CD4-positive, alpha-beta T cell (primary cell): ENCODE results near the gene LRRC46. TPM values are rescaled to one million over a fixed set of nuclear protein-coding genes. Genes with fewer than 3 reads are reported as not detected.

Source experiments
- ATAC-seq: fragments of 200-7000 bp; cut with Tn5 transposase; one replicate; pipeline ENCODE4 v1.10.0; 2022; ENCODE audit warnings: mild to moderate bottlenecking; ENCODE audit not compliant: poor library complexity
- CTCF ChIA-PET: fragments of 350-600 bp; sonication (Branson Sonifier 250); formaldehyde crosslinking; loops from one replicate; lab custom pipeline; 2021; ENCODE audit warnings: antibody characterized with exemption, inconsistent platforms; lab: Charles Lee
- POLR2A ChIA-PET: fragments of 350-600 bp; sonication (Branson Sonifier 250); formaldehyde crosslinking; loops from one replicate; lab custom pipeline; 2021; ENCODE audit warnings: antibody characterized with exemption, inconsistent platforms; lab: Charles Lee
- DNase-seq, 14 experiments: peaks; one replicate each; pipeline ENCODE4 v3.0.0-alpha.2; 2013 to 2020; ENCODE audit warnings: mixed read lengths in 2 of 14
- H3K27ac ChIP-seq, 2 donors: one replicate each; pipeline versions ENCODE4 v1.5.1 to v1.7.0; 2013; ENCODE audit warnings: low read length in 2 of 2, low read depth in 1 of 2, mild to moderate bottlenecking in 1 of 2
- H3K27me3 ChIP-seq, 2 experiments: 1 replicate in 1 of 2; 2 replicates in 1 of 2; pipeline versions ENCODE4 v1.6.1 to v1.7.0; 2013; ENCODE audit warnings: low read length in 2 of 2, control low read depth in 1 of 2, mild to moderate bottlenecking in 1 of 2, moderate library complexity in 1 of 2; ENCODE audit not compliant: insufficient read depth in 2 of 2, control insufficient read depth in 1 of 2
- H3K36me3 ChIP-seq: one replicate; pipeline ENCODE4 v1.6.1; 2013; ENCODE audit warnings: low read length, control low read depth; ENCODE audit not compliant: insufficient read depth
- H3K4me1 ChIP-seq: one replicate; pipeline ENCODE4 v1.6.1; 2013; ENCODE audit warnings: low read length, control low read depth; ENCODE audit not compliant: insufficient read depth
- H3K4me3 ChIP-seq: one replicate; pipeline ENCODE4 v1.5.1; 2013; ENCODE audit warnings: mild to moderate bottlenecking, low read length, moderate library complexity
- H3K9me3 ChIP-seq, 2 experiments: 1 replicate in 1 of 2; 2 replicates in 1 of 2; pipeline versions ENCODE4 v1.6.1 to v1.7.0; 2013; ENCODE audit warnings: low read length in 2 of 2, mild to moderate bottlenecking in 2 of 2, control low read depth in 1 of 2, moderate library complexity in 1 of 2; ENCODE audit not compliant: control insufficient read depth in 1 of 2, insufficient read depth in 1 of 2
- H3K27ac Mint-ChIP-seq: one replicate; pipeline ENCODE4 v1.8.0; 2020; ENCODE audit warnings: mixed read lengths
- H3K27me3 Mint-ChIP-seq: one replicate; pipeline ENCODE4 v1.8.0; 2021; ENCODE audit warnings: mixed read lengths
- H3K36me3 Mint-ChIP-seq: one replicate; pipeline ENCODE4 v1.8.0; 2021; ENCODE audit warnings: low read depth, mixed read lengths
- H3K4me1 Mint-ChIP-seq: one replicate; pipeline ENCODE4 v1.8.0; 2021; ENCODE audit warnings: low read depth, mixed read lengths
- H3K4me3 Mint-ChIP-seq: one replicate; pipeline ENCODE4 v1.8.0; 2020; ENCODE audit warnings: mild to moderate bottlenecking, mixed read lengths
- H3K9me3 Mint-ChIP-seq: one replicate; pipeline ENCODE4 v1.8.0; 2020; ENCODE audit warnings: mixed read lengths
- CTCF ChIP-seq: fragments of 200-600 bp; IDR thresholded peaks from one replicate; pipeline ENCODE4 v1.8.0; 2022; ENCODE audit warnings: antibody characterized with exemption, mild to moderate bottlenecking
- intact Hi-C, 2 experiments: fragments of 100-400 bp; cut with DNase I in 1 of 2; cut with micrococcal nuclease in 1 of 2; formaldehyde crosslinking; loops; one replicate each; pipeline versions ENCODE4 v1.15.1 to v1.9.0; 2023 to 2025; cut with DNase I, micrococcal nuclease
- total RNA-seq, 174 experiments: library from RNA in 2 of 174; stranded (reverse) in 2 of 174; gene quantifications; one replicate each; pipeline ENCODE4 v1.2.3 and lab custom pipeline; 2021 to 2026

Gene LRRC46
- total RNA-seq, 2 experiments from 2014 or later, result 0.42 to 0.85 TPM

- no peaks in the 10 kb centered on the region for H3K9me3 ChIP-seq
- POLR2A ChIA-PET, result interaction anchor here (0.5 to 2.3 kb wide), 11 partner anchors 9 to 286 kb away, joined by 3 to 32 read pairs (median 5); partner anchors contain the start of genes CDK5RAP3, LRRC46, MRPL10 and SCRN2
- intact Hi-C loops, result no loop called here
- CTCF ChIA-PET, result interaction anchor here (0.7 to 2.4 kb wide), 8 partner anchors 9 to 171 kb away, joined by 3 to 16 read pairs (median 4); partner anchors contain the start of genes LRRC46, MRPL10, SCRN2 and SP2
- Mint-ChIP-seq H3K9me3 (no peaks in the 10 kb centered on the region), H3K27me3 (no peaks in the 10 kb centered on the region), H3K4me3 (peak within 1 kb of the TSS; percentile 97), H3K27ac (peak within 1 kb of the TSS; percentile 92), H3K36me3 (peaks cover 86% of the 10 kb centered on the region), H3K4me1 (peaks cover 25% of the 10 kb centered on the region)
- peak within 1 kb of the TSS; percentile 72 for H3K4me3 ChIP-seq
- ATAC-seq (peak; percentile 98), DNase-seq (peak; percentile 57 to 90 (median 78))
- peak within 1 kb of the TSS; percentile 55 to 62 for H3K27ac ChIP-seq
- peaks cover 61% of the 10 kb centered on the region for H3K36me3 ChIP-seq
- peaks cover 32% of the 10 kb centered on the region for H3K4me1 ChIP-seq
- no peak for TF ChIP-seq CTCF
- H3K27me3 ChIP-seq, result no peaks in the 10 kb centered on the region
These were observed 9.8 kb upstream of the LRRC46 start, which contains the start of gene OSBPL7 for GRCh38 chr17:47821424-47822391. Gene OSBPL7, minus strand, starts transcription at chr17:47821794. Its CDS starts 1,516 bp downstream, at chr17:47820278.

- peak overlapping the region; percentile 92 for H3K27ac Mint-ChIP-seq
- no peak overlapping the region for H3K27ac ChIP-seq
These were observed 8.7 kb upstream of the LRRC46 start for GRCh38 chr17:47822785-47823184.

More at GRCh38 chr17:47822785-47823184, 8.7 kb upstream of the LRRC46 start:
- Histone ChIP-seq H3K9me3 (no peaks in the 10 kb centered on the region), H3K4me3 (no peak overlapping the region), H3K4me1 (peaks cover 32% of the 10 kb centered on the region), H3K27me3 (no peaks in the 10 kb centered on the region), H3K36me3 (peaks cover 62% of the 10 kb centered on the region)
- ChIA-PET POLR2A (interaction anchor here (1.0 to 2.3 kb wide), 4 partner anchors 8 to 73 kb away, joined by 5 to 32 read pairs (median 6); partner anchors contain the start of genes LRRC46, MRPL10, SCRN2 and SP2), CTCF (interaction anchor here (1.9 to 2.4 kb wide), 3 partner anchors 8 to 20 kb away, joined by 7 to 16 read pairs (median 9); partner anchors contain the start of genes LRRC46, MRPL10 and SCRN2)
- intact Hi-C loops, result no loop called here
- no peak for ATAC-seq
- peaks cover 25% of the 10 kb centered on the region for H3K4me1 Mint-ChIP-seq
- peak overlapping the region; percentile 42 for H3K4me3 Mint-ChIP-seq
- DNase-seq, result no peak
- no peaks in the 10 kb centered on the region for H3K9me3 Mint-ChIP-seq
- peaks cover 84% of the 10 kb centered on the region for H3K36me3 Mint-ChIP-seq
- no peaks in the 10 kb centered on the region for H3K27me3 Mint-ChIP-seq
- TF ChIP-seq CTCF, result no peak
